SK-N-SH (cell line): ENCODE data around the gene CCM2. TPM values are rescaled to one million over a fixed set of nuclear protein-coding genes. Genes with fewer than 3 reads are reported as not detected.

ENCODE experiments used
- CTCF ChIA-PET: fragments of 300-600, 350-600 bp; formaldehyde crosslinking; extraction: SDS; loops from one replicate; lab custom pipeline; 2021; lab: Yijun Ruan, JAX
- POLR2A ChIA-PET: fragments of 350-600 bp; sonication (Branson Sonifier 250); formaldehyde crosslinking; extraction: SDS; loops from one replicate; lab custom pipeline; 2020; ENCODE audit warnings: antibody characterized with exemption, inconsistent platforms; lab: Yijun Ruan, JAX
- DNase-seq: peaks from one replicate; pipeline ENCODE4 v3.0.0; 2012
- H2AFZ ChIP-seq: fragments of 200-600 bp; sonication (generic); 2 replicates; pipeline ENCODE4 v1.8.1; 2016; ENCODE audit warnings: antibody characterized with exemption, mild to moderate bottlenecking, low read depth
- H3F3A ChIP-seq: fragments of 200-600 bp; sonication (generic); replicated peaks from 2 replicates; pipeline ENCODE3; 2016; ENCODE audit warnings: antibody characterized with exemption, mild to moderate bottlenecking; ENCODE audit not compliant: insufficient read depth
- H3K27ac ChIP-seq, 2 experiments: fragments of 200-500 bp in 1 of 2; fragments of 200-600 bp in 1 of 2; sonication (Bioruptor generic) in 1 of 2; sonication (generic), shearing (Covaris generic) in 1 of 2; 2 replicates each; pipeline versions ENCODE4 v1.5.1 to v1.6.1; 2014 to 2016; ENCODE audit warnings: low read depth in 2 of 2, inconsistent platforms in 1 of 2, low read length in 1 of 2, mild to moderate bottlenecking in 1 of 2, mixed read lengths in 1 of 2
- H3K27me3 ChIP-seq: fragments of 200-600 bp; sonication (generic), shearing (Covaris generic); 2 replicates; pipeline ENCODE4 v1.6.1; 2016; ENCODE audit warnings: mixed run types; ENCODE audit not compliant: insufficient read depth
- H3K36me3 ChIP-seq, 2 experiments: fragments of 200-500 bp in 1 of 2; fragments of 200-600 bp in 1 of 2; sonication (Bioruptor generic) in 1 of 2; sonication (generic) in 1 of 2; replicated peaks in 1 of 2; 2 replicates each; pipeline versions ENCODE3 to v1.5.1; 2014 to 2016; ENCODE audit warnings: low read length in 1 of 2, mild to moderate bottlenecking in 1 of 2; ENCODE audit not compliant: insufficient read depth in 2 of 2, control insufficient read depth in 1 of 2
- H3K4me1 ChIP-seq, 2 experiments: fragments of 200-500 bp in 1 of 2; fragments of 200-600 bp in 1 of 2; sonication (Bioruptor generic) in 1 of 2; sonication (generic), shearing (Covaris generic) in 1 of 2; 2 replicates each; pipeline versions ENCODE4 v1.5.1 to v1.6.1; 2014 to 2016; ENCODE audit warnings: low read depth in 1 of 2, low read length in 1 of 2, mixed run types in 1 of 2; ENCODE audit not compliant: insufficient read depth in 2 of 2, control insufficient read depth in 1 of 2
- H3K4me2 ChIP-seq: fragments of 200-600 bp; sonication (generic), shearing (Covaris generic); 2 replicates; pipeline ENCODE4 v1.6.1; 2017; ENCODE audit warnings: mixed run types
- H3K4me3 ChIP-seq, 2 experiments: fragments of 200-500 bp in 1 of 2; fragments of 200-600 bp in 1 of 2; sonication (Bioruptor generic) in 1 of 2; sonication (generic), shearing (Covaris generic) in 1 of 2; 2 replicates each; pipeline versions ENCODE4 v1.5.1 to v1.8.1; 2014 to 2016; ENCODE audit warnings: low read depth in 2 of 2, inconsistent platforms in 1 of 2, low read length in 1 of 2, mild to moderate bottlenecking in 1 of 2, mixed read lengths in 1 of 2, moderate library complexity in 1 of 2
- H3K79me2 ChIP-seq: fragments of 200-600 bp; sonication (generic); 2 replicates; pipeline ENCODE4 v1.8.1; 2017; ENCODE audit warnings: mild to moderate bottlenecking; ENCODE audit not compliant: insufficient read depth
- H3K9ac ChIP-seq: fragments of 200-600 bp; sonication (generic); 2 replicates; pipeline ENCODE4 v1.6.1; 2017; ENCODE audit warnings: mixed run types
- H3K9me2 ChIP-seq: fragments of 200-600 bp; sonication (generic); 2 replicates; pipeline ENCODE4 v1.6.1; 2017; ENCODE audit warnings: mixed run types
- H3K9me3 ChIP-seq: fragments of 200-600 bp; sonication (generic); 2 replicates; pipeline ENCODE4 v1.6.1; 2017; ENCODE audit warnings: mixed run types, mild to moderate bottlenecking, moderate library complexity
- H4K20me1 ChIP-seq: fragments of 200-600 bp; sonication (generic); 2 replicates; pipeline ENCODE4 v1.6.1; 2017; ENCODE audit warnings: mild to moderate bottlenecking, mixed run types; ENCODE audit not compliant: insufficient read depth
- CHD2 ChIP-seq: fragments of 150-350 bp; IDR thresholded peaks from 2 replicates; pipeline ENCODE4 v1.6.1; 2018; ENCODE audit warnings: low read length; ENCODE audit not compliant: partially characterized antibody
- ELF1 ChIP-seq: IDR thresholded peaks from 2 replicates; pipeline ENCODE4 v1.4.0; 2012
- EP300 ChIP-seq, 2 experiments: IDR thresholded peaks; 2 replicates each; pipeline versions ENCODE4 v1.4.0 to v1.6.1; 2012; ENCODE audit warnings: borderline replicate concordance in 1 of 2, low read depth in 1 of 2, low read length in 1 of 2
- EZH2phosphoT487 ChIP-seq: fragments of 200-600 bp; sonication (generic); IDR thresholded peaks from 2 replicates; pipeline ENCODE4 v1.6.1; 2017; ENCODE audit warnings: low read depth, mixed run types, mild to moderate bottlenecking, antibody characterized with exemption, moderate library complexity, borderline replicate concordance
- FOSL2 ChIP-seq: IDR thresholded peaks from 2 replicates; pipeline ENCODE4 v1.4.0; 2012; ENCODE audit warnings: low read depth, mild to moderate bottlenecking, moderate library complexity, borderline replicate concordance
- FOXJ3 ChIP-seq: sonication (generic); formaldehyde crosslinking; IDR thresholded peaks from 2 replicates; pipeline ENCODE4 v1.5.1; 2020; ENCODE audit warnings: mild to moderate bottlenecking, missing genetic modification reagents
- FOXM1 ChIP-seq: IDR thresholded peaks from 2 replicates; pipeline ENCODE4 v1.4.0; 2012; ENCODE audit warnings: low read depth, mild to moderate bottlenecking
- GABPA ChIP-seq: IDR thresholded peaks from 2 replicates; pipeline ENCODE4 v1.4.0; 2012; ENCODE audit warnings: low read depth, mild to moderate bottlenecking
- JUND ChIP-seq: IDR thresholded peaks from 2 replicates; pipeline ENCODE4 v1.4.0; 2012
- MXI1 ChIP-seq: IDR thresholded peaks from 2 replicates; pipeline ENCODE4 v1.6.1; 2012; ENCODE audit warnings: mild to moderate bottlenecking, low read depth, low read length, improper control_type of control experiment
- NFIC ChIP-seq: IDR thresholded peaks from 2 replicates; pipeline ENCODE4 v1.4.0; 2012; ENCODE audit warnings: borderline replicate concordance
- NRF1 ChIP-seq: IDR thresholded peaks from 2 replicates; pipeline ENCODE4 v1.6.1; 2012; ENCODE audit warnings: low read depth, mild to moderate bottlenecking, low read length
- PBX3 ChIP-seq: IDR thresholded peaks from 2 replicates; pipeline ENCODE4; 2012
- POLR2AphosphoS5 ChIP-seq: IDR thresholded peaks from 2 replicates; pipeline ENCODE4 v1.6.1; 2012; ENCODE audit warnings: low read depth, low read length
- REST ChIP-seq: IDR thresholded peaks from 2 replicates; pipeline ENCODE4 v1.6.1; 2012; ENCODE audit warnings: mild to moderate bottlenecking, low read depth, low read length, moderate library complexity
- RFX5 ChIP-seq: IDR thresholded peaks from 2 replicates; pipeline ENCODE4 v1.6.1; 2012; ENCODE audit warnings: mild to moderate bottlenecking, improper control_type of control experiment, low read length
- RXRA ChIP-seq: IDR thresholded peaks from 2 replicates; pipeline ENCODE4 v1.4.0; 2012; ENCODE audit warnings: low read depth, mild to moderate bottlenecking, borderline replicate concordance
- TCF12 ChIP-seq: IDR thresholded peaks from 2 replicates; pipeline ENCODE4 v1.4.0; 2012
- TEAD4 ChIP-seq: IDR thresholded peaks from 2 replicates; pipeline ENCODE4 v1.4.0; 2012; ENCODE audit warnings: mild to moderate bottlenecking, borderline replicate concordance; ENCODE audit not compliant: insufficient read depth
- USF1 ChIP-seq: IDR thresholded peaks from 2 replicates; pipeline ENCODE4 v1.4.0; 2012; ENCODE audit warnings: low read depth, borderline replicate concordance
- ZBTB33 ChIP-seq: IDR thresholded peaks from 2 replicates; pipeline ENCODE4 v1.4.0; 2012; ENCODE audit warnings: low read depth, borderline replicate concordance
- WGBS: methylation state at CpG from one replicate; pipeline ENCODE4 v1.1.6; 2017; ENCODE audit warnings: low lambda C conversion rate; 5-methylcytosine and 5-hydroxymethylcytosine counted together
- polyA plus RNA-seq, 3 experiments: library from polyadenylated mRNA; depleted of rRNA; stranded (reverse); fragments of >200 nt; gene quantifications; 2 replicates each; pipeline ENCODE4 v1.2.3, GENCODE V29; 2012

Gene CCM2
- polyA plus RNA-seq, 1 of the 3 experiments (the other 2 are of a cell fraction): 83.2 TPM

- H3K27ac ChIP-seq: no peak overlapping the region
- peaks cover 53% of the 10 kb centered on the region for H4K20me1 ChIP-seq
- H3K79me2 ChIP-seq: peaks cover 85% of the 10 kb centered on the region
- no peaks in the 10 kb centered on the region for H3K27me3 ChIP-seq
- H3K9ac ChIP-seq: no peak overlapping the region
- H3K4me2 ChIP-seq: no peak overlapping the region
- no peak for TF ChIP-seq FOXM1
- no peak for TF ChIP-seq FOXJ3
- TF ChIP-seq FOSL2: no peak
- no peak for TF ChIP-seq GABPA
- no peak for DNase-seq
- H3K4me3 ChIP-seq: no peak overlapping the region
- peaks cover 5% of the 10 kb centered on the region for H3F3A ChIP-seq
- WGBS: 96% methylated on average over 4 of the region's 4 CpGs
- CTCF ChIA-PET: interaction anchor here (0.8 to 1.8 kb wide), 3 partner anchors 68 to 82 kb away, joined by 3 to 7 read pairs (median 3); no protein-coding TSS in a partner anchor
- no peaks in the 10 kb centered on the region for H3K9me2 ChIP-seq
- POLR2A ChIA-PET: no interaction called here
- H3K4me1 ChIP-seq: peaks cover 0 to 10% of the 10 kb centered on the region in 2 experiments; a peak in 3 of 4 replicates
- H3K36me3 ChIP-seq: no peaks in the 10 kb centered on the region
- H3K9me3 ChIP-seq: no peaks in the 10 kb centered on the region
- H2AFZ ChIP-seq: no peak overlapping the region
Observed at GRCh38 chr7:45003789-45004188, 3.8 kb downstream of the CCM2 start.

- Histone ChIP-seq H3K79me2 (peaks cover 100% of the 10 kb centered on the region), H2AFZ (no peak overlapping the region), H3K27me3 (no peaks in the 10 kb centered on the region), H3K27ac (no peak overlapping the region), H3K9ac (no peak overlapping the region), H3K36me3 (peaks cover 0 to 6% of the 10 kb centered on the region in 2 experiments), H3K4me1 (peaks cover 0 to 3% of the 10 kb centered on the region in 2 experiments; a peak in 1 of 4 replicates), H3K9me2 (no peaks in the 10 kb centered on the region), H4K20me1 (peaks cover 40% of the 10 kb centered on the region), H3K9me3 (no peaks in the 10 kb centered on the region), H3K4me2 (no peak overlapping the region), H3K4me3 (no peak overlapping the region), H3F3A (no peaks in the 10 kb centered on the region)
- CTCF ChIA-PET: interaction anchor here (1.1 kb wide), 1 partner anchor 129 kb away, joined by 3 read pairs; no protein-coding TSS in a partner anchor
- POLR2A ChIA-PET: no interaction called here
- no peak for DNase-seq
- 96% methylated on average over 7 of the region's 7 CpGs for WGBS
- no peak for TF ChIP-seq EZH2phosphoT487
- no peak for TF ChIP-seq JUND
- no peak for TF ChIP-seq ZBTB33
- TF ChIP-seq EP300 (IDR thresholded peaks at IDR 0.05; ENCODE audit: borderline replicate concordance in 1 of 2, low read depth in 1 of 2, low read length in 1 of 2): no peak
- TF ChIP-seq USF1: no peak
- no peak for TF ChIP-seq NRF1
- no peak for TF ChIP-seq RFX5
- TF ChIP-seq CHD2: no peak
- no peak for TF ChIP-seq POLR2AphosphoS5
- TF ChIP-seq TEAD4: no peak
- TF ChIP-seq REST: no peak
- no peak for TF ChIP-seq TCF12
- TF ChIP-seq PBX3: no peak
- no peak for TF ChIP-seq RXRA
- TF ChIP-seq ELF1: no peak
- no peak for TF ChIP-seq NFIC
- TF ChIP-seq FOXM1: no peak
- TF ChIP-seq MXI1: no peak
Observed at GRCh38 chr7:45007106-45007505, 7.1 kb downstream of the CCM2 start.
